GM19452 (cell line): Measurements from ENCODE around the gene BZW1.

ENCODE experiments used
- ATAC-seq: cut with Tn5 transposase; IDR thresholded peaks from one replicate; pipeline ENCODE4 v1.9.1; 2021; ENCODE audit not compliant: unreplicated experiment

The BZW1 gene

GRCh38 chr2:200871151-200871550, 59.4 kb downstream of the BZW1 start:
- ATAC-seq: no peak

DNA sequence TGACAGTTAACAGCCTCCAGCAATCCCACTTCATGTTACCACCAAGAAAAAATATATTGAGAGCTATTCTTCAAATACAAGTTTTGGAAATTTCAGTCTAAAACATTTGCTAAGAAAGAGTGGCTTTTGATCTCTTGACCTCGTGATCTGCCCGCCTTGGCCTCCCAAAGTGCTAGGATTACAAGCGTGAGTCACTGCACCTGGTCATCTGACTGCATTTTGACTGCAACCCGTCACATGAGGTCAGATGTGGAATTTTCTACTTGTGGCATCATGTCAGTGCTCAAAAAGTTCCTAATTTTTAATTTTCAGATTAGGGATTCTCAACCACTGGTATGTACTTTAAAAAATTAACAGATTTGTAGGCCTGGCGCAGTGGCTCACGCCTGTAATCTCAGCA, 61.9 kb downstream of the BZW1 start:
- no peak for ATAC-seq
